Measurements from ENCODE around the gene GRHL3.

The GRHL3 gene

DNA sequence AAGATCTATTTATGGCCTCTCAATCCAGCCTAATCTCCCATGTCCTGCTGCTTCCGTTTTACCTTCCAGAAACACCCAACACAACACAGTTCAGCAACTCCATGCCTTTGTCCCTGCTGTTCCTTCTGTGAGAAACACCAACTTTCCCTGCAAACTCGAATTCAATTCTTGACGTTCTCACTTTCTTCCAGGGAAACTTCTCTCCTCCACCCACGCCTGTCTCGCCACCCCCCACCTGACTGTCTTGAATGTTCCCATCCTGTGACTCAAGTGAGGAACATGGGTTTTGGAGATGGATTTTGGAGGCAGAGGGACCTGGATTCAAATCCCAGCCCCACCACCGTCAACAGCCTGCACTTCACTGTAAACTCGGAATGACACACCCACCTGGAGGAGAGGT lies 44.8 kb downstream of the GRHL3 start:
- H3K4me1 ChIP-seq (ENCODE audit: insufficient read depth, low read length): peaks cover 13% of the 10 kb centered on the region

DNA sequence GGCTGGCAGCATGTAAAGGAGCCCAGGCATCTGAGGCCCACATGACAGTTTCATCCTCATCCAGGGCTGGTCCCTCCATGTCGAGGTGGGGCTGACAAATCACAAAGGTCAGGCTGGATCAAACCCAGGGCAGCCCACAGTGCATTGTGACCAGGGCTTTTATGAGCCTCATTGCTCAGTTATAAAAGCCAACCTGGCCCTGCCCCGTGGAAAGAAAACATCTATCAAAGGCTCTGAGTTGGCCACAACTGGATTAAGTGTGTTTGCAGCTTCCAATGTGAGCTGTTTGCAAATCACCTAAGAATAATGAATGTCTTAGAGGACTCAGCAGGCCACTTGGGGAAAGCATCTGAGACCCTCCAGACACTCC lies 45.4 kb downstream of the GRHL3 start:
- H3K4me3 ChIP-seq (ENCODE audit: low read length): no peak overlapping the region
- H3K4me1 ChIP-seq (ENCODE audit: insufficient read depth, low read length): peaks cover 13% of the 10 kb centered on the region
- H2AFZ ChIP-seq (ENCODE audit: low read depth, low read length): no peak overlapping the region
- no peaks in the 10 kb centered on the region for H3K27me3 ChIP-seq (ENCODE audit: insufficient read depth, low read length)
- no peaks in the 10 kb centered on the region for H3K9me3 ChIP-seq (ENCODE audit: low read length)
- H3K36me3 ChIP-seq (ENCODE audit: insufficient read depth, low read length): no peaks in the 10 kb centered on the region

More for the DNA sequence above, 44.8 kb downstream of the GRHL3 start:
- no peaks in the 10 kb centered on the region for H3K36me3 ChIP-seq (ENCODE audit: insufficient read depth, low read length)
- H3K4me3 ChIP-seq (ENCODE audit: low read length): no peak overlapping the region
- no peaks in the 10 kb centered on the region for H3K9me3 ChIP-seq (ENCODE audit: low read length)
- no peak overlapping the region for H2AFZ ChIP-seq (ENCODE audit: low read depth, low read length)
- no peaks in the 10 kb centered on the region for H3K27me3 ChIP-seq (ENCODE audit: insufficient read depth, low read length)

DNA sequence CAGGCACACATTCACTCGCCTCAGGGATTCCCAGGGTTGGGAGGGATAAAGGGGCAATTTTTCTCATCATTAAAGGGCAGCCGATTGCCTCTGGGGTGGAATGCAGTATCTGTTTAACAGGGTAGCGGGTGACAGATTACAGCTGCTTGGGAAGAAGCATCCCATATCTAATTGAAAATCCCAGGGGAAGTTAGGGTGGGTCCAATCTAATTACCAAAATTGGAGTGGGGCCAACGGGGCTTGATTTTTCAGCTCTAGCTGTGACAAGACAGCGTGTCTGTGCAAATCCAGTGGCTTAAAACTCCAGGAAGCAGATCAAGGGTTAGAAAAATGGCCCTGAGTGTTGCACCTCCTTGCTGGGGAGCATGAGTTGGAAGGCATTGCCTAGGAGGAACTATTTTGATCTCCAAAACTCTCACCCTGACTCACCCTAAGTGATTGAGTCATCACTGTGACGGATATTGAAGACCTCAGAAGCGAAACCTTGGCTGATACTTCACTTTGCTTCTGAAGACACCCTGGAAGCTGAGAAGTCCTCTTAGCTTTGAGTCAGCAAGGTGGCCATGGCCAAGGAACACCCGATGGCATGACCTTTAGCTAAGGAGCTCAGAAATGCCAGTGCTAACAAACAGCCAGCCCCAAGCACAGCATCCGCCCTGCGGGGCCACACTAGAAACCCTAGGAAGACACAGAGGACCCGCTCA lies 46.0 kb downstream of the GRHL3 start:
- Histone ChIP-seq H3K36me3 (ENCODE audit: insufficient read depth, low read length) (no peaks in the 10 kb centered on the region), H2AFZ (ENCODE audit: low read depth, low read length) (no peak overlapping the region)

DNA sequence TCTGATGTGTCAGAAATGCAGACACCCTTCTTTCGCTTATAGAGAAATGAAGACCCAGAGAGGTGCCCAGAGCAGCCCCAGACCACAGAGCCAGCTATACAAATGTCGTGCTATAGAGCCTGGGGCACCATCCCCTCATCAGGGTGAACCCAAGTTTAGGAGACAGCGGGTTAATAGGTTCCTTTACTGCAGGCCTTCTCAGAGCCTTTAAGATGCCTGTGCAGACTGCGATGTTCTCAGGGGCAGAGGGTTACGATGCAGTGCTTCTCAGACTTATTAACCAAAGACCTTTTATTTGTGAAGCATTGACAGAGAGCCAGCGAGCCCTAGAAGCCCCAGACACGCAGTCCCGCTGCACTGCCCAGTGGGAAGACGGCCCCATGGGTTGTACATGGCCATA lies 47.5 kb downstream of the GRHL3 start:
- H3K4me1 ChIP-seq (ENCODE audit: insufficient read depth, low read length): peaks cover 13% of the 10 kb centered on the region
- no peak overlapping the region for H3K4me3 ChIP-seq (ENCODE audit: low read length)
- H3K36me3 ChIP-seq (ENCODE audit: insufficient read depth, low read length): no peaks in the 10 kb centered on the region
- H2AFZ ChIP-seq (ENCODE audit: low read depth, low read length): no peak overlapping the region
- no peaks in the 10 kb centered on the region for H3K9me3 ChIP-seq (ENCODE audit: low read length)
- H3K27me3 ChIP-seq (ENCODE audit: insufficient read depth, low read length): no peaks in the 10 kb centered on the region

More for the DNA sequence above, 46.0 kb downstream of the GRHL3 start:
- no peaks in the 10 kb centered on the region for H3K9me3 ChIP-seq (ENCODE audit: low read length)
- peaks cover 13% of the 10 kb centered on the region for H3K4me1 ChIP-seq (ENCODE audit: insufficient read depth, low read length)
- no peaks in the 10 kb centered on the region for H3K27me3 ChIP-seq (ENCODE audit: insufficient read depth, low read length)
- H3K4me3 ChIP-seq (ENCODE audit: low read length): no peak overlapping the region

DNA sequence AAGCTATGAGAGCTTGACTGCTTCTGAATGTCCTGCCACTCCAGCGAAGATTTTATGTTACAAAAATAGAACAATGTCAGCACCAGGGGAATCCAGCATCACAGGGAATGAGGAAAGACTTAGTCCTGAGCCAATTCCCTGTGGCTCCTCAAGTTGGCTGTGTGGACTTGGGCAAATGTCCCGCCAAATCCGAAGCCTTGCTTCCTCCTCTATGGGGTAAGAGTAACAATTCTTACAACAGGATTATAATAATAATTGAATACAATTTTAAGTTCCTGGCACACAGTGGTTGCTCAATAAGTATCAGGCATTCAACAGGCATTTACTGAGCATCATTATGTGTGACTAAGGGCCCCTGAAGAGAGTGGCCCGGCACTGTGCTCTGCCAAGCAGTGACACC lies 50.0 kb downstream of the GRHL3 start:
- no peak overlapping the region for H2AFZ ChIP-seq (ENCODE audit: low read depth, low read length)
- H3K4me1 ChIP-seq (ENCODE audit: insufficient read depth, low read length): peaks cover 10% of the 10 kb centered on the region
- H3K9me3 ChIP-seq (ENCODE audit: low read length): no peaks in the 10 kb centered on the region
- H3K4me3 ChIP-seq (ENCODE audit: low read length): no peak overlapping the region
- no peaks in the 10 kb centered on the region for H3K36me3 ChIP-seq (ENCODE audit: insufficient read depth, low read length)
- no peaks in the 10 kb centered on the region for H3K27me3 ChIP-seq (ENCODE audit: insufficient read depth, low read length)

DNA sequence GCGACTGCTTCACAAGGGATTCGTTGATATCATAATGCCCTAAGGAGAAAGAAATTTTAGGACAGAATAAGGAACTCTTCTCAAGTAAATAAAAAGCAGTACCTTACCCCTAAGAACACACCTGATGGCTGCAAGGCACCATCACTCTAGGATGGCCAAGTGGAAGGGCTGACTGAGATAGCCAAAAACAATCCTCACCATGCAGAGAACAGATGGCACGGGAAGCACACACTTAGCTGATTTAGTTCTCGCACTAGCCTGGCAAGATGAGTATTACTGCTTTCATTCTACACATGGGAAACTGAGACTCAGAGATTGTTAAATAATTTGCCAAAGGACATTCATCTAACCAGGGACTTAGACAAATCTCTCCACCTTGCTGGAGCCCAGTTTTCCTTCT lies 50.6 kb downstream of the GRHL3 start:
- Histone ChIP-seq H3K36me3 (ENCODE audit: insufficient read depth, low read length) (no peaks in the 10 kb centered on the region), H3K4me1 (ENCODE audit: insufficient read depth, low read length) (peaks cover 4% of the 10 kb centered on the region), H3K27me3 (ENCODE audit: insufficient read depth, low read length) (no peaks in the 10 kb centered on the region), H2AFZ (ENCODE audit: low read depth, low read length) (no peak overlapping the region), H3K4me3 (ENCODE audit: low read length) (no peak overlapping the region), H3K9me3 (ENCODE audit: low read length) (no peaks in the 10 kb centered on the region)

DNA sequence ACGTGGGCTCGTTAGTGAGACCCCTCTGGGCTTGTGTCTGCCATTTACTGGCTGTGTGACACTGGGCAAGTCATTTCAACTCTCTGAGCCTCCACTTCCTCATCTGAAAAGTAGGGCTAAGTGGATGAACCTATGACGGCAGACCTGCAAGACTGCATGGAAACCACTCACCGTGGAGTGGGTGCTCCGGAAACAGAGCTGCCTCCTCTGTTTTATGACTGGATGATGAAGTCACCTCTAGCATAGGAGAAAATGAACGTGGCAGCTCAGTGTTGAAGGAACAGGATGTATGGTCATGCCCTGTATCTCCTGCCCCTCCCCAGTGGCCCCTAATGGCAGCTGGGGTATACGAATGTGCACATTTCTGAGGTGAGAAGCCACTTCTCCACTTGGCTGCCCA lies 53.9 kb downstream of the GRHL3 start:
- Histone ChIP-seq H2AFZ (ENCODE audit: low read depth, low read length) (no peak overlapping the region), H3K27me3 (ENCODE audit: insufficient read depth, low read length) (no peaks in the 10 kb centered on the region), H3K9me3 (ENCODE audit: low read length) (no peaks in the 10 kb centered on the region), H3K36me3 (ENCODE audit: insufficient read depth, low read length) (no peaks in the 10 kb centered on the region), H3K4me1 (ENCODE audit: insufficient read depth, low read length) (peaks cover 4% of the 10 kb centered on the region), H3K4me3 (ENCODE audit: low read length) (no peak overlapping the region)

DNA sequence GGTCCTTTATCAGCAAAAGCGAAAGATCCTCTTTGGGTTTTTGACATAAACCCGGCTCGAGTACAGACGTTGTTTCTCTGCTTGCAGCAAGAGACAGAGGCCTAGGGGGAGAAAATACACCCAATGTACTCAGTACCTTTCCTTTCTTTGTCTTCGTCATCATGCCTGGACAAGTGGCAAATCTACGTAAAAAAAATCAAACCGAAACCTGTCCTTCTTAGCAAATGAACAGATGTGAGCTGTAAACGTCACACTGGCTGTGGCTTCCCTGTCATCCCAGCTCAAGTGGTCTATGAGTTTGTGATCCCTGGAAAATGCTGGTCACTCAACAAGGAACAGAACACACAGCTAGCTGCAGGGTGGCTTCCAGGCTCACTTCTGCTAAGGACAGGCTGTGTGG lies 54.6 kb downstream of the GRHL3 start:
- H3K27me3 ChIP-seq (ENCODE audit: insufficient read depth, low read length): no peaks in the 10 kb centered on the region
- no peaks in the 10 kb centered on the region for H3K9me3 ChIP-seq (ENCODE audit: low read length)
- peaks cover 4% of the 10 kb centered on the region for H3K4me1 ChIP-seq (ENCODE audit: insufficient read depth, low read length)
- no peaks in the 10 kb centered on the region for H3K36me3 ChIP-seq (ENCODE audit: insufficient read depth, low read length)
- no peak overlapping the region for H3K4me3 ChIP-seq (ENCODE audit: low read length)
- no peak overlapping the region for H2AFZ ChIP-seq (ENCODE audit: low read depth, low read length)

DNA sequence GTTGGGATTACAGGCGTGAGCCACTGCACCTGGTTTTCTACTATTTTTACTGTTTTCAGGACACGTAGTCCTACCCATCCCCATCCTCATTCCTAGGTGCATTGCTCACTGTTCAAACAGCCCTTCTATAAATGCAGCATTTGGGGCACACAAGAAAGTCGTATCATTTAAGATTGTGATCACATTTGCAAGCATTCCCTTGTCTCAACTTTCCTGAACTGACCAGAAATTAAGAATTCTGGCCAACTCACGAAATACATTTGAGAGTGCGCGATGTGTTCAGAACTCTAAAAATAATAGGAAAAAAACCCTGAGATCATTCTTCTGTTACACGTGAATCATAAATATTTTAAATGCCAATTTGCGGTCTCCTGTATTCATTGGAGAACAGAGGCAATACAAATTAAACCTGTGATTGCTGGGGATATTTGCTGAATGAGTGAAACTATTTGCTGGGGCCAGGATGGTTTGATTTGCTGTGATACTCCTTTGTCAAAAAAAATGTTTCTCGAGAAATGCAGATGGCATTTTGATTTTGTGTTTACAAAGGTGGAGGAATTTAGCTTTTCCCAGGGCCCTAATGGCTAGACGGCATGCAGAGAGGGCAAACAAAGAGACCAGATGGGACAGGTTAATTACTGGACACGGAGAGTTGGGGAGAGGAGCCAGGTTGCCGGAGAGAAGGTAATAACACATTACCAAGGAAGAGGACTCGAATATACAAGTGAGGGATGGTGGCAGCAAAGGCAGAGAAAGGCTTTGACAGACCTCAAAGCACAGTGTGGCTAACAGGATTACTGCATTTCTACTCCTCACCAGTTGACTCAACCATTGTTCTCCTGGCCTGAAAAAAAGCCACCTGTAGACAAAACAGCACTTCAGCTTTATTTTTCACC lies 56.0 kb downstream of the GRHL3 start:
- Histone ChIP-seq H3K27me3 (ENCODE audit: insufficient read depth, low read length) (no peaks in the 10 kb centered on the region), H3K4me1 (ENCODE audit: insufficient read depth, low read length) (peaks cover 4% of the 10 kb centered on the region), H3K36me3 (ENCODE audit: insufficient read depth, low read length) (no peaks in the 10 kb centered on the region), H3K9me3 (ENCODE audit: low read length) (no peaks in the 10 kb centered on the region), H2AFZ (ENCODE audit: low read depth, low read length) (no peak overlapping the region), H3K4me3 (ENCODE audit: low read length) (no peak overlapping the region)

DNA sequence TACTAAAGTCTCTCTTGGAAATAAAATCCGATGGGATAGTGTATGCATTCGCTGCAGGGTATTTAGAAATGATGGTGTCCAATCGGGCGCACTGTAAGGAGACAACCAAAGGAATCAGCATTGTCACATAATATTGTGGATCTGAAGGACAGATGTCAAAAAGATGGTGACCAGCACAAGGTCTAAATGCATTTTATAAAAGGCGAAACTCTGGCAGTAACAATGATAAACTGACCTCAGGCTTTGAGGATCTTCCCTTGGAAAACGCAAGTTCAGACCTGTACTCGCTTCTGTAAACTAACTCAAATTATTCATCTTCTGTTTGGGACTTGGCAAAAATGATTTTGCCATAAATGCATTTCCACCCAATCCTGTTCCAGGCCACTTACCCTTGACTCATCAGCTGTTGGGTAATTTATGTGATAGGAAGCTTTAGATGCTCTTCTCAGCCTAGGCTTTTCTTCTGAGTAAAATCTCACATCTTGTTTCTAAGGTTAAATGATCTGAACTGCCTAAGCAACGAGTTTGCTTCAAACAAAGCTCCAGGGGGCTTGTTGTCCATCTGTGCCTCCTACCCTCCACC lies 60.7 kb downstream of the GRHL3 start:
- no peaks in the 10 kb centered on the region for H3K36me3 ChIP-seq (ENCODE audit: insufficient read depth, low read length)
- no peaks in the 10 kb centered on the region for H3K9me3 ChIP-seq (ENCODE audit: low read length)
- peaks cover 3% of the 10 kb centered on the region for H3K27me3 ChIP-seq (ENCODE audit: insufficient read depth, low read length)
- peaks cover 4% of the 10 kb centered on the region for H3K4me1 ChIP-seq (ENCODE audit: insufficient read depth, low read length)
- H3K4me3 ChIP-seq (ENCODE audit: low read length): no peak overlapping the region
- no peak overlapping the region for H2AFZ ChIP-seq (ENCODE audit: low read depth, low read length)

DNA sequence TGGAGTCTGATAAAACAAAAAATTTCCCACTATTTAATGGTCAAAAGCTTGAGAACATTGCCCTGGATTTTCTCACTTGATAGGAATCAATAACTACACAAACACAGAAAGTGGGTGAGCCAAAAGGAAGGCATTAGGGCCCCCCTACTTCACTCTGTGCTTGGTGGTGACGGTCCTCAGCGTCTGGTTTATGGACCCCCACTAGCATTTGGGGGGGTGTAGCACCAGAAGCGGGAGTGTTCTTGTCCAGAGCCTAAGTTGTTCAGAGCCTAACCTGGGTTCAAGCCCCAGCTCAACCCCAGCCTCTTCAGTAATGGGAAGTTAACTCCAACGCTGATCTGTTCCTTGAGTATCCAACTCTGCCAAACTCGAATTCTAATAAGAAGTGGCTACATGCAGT lies 61.4 kb downstream of the GRHL3 start:
- no peak overlapping the region for H2AFZ ChIP-seq (ENCODE audit: low read depth, low read length)
- peaks cover 3% of the 10 kb centered on the region for H3K27me3 ChIP-seq (ENCODE audit: insufficient read depth, low read length)
- no peaks in the 10 kb centered on the region for H3K9me3 ChIP-seq (ENCODE audit: low read length)
- H3K4me3 ChIP-seq (ENCODE audit: low read length): no peak overlapping the region
- peaks cover under 1% of the 10 kb centered on the region for H3K4me1 ChIP-seq (ENCODE audit: insufficient read depth, low read length)
- no peaks in the 10 kb centered on the region for H3K36me3 ChIP-seq (ENCODE audit: insufficient read depth, low read length)

DNA sequence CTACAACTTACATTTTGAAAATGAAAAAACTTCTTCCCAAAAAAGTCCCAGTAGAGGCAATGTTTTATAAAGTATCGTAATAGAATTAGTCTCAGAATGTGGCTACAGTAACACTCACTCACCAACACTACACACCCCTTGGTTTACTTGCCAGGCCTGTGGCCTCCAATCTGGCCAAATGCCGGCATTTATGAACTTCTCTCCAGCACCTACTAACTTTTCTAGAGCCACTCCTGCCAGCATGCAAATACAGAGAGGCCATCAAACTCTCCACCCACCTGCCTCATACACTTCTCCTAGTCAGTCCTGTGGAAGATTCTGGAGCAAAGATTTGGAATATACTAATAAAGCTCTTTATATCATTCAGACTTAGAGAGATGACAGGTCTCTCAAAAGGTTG lies 62.1 kb downstream of the GRHL3 start:
- Histone ChIP-seq H3K9me3 (ENCODE audit: low read length) (no peaks in the 10 kb centered on the region), H2AFZ (ENCODE audit: low read depth, low read length) (no peak overlapping the region), H3K4me1 (ENCODE audit: insufficient read depth, low read length) (no peaks in the 10 kb centered on the region), H3K36me3 (ENCODE audit: insufficient read depth, low read length) (no peaks in the 10 kb centered on the region), H3K4me3 (ENCODE audit: low read length) (no peak overlapping the region), H3K27me3 (ENCODE audit: insufficient read depth, low read length) (peaks cover 3% of the 10 kb centered on the region)

DNA sequence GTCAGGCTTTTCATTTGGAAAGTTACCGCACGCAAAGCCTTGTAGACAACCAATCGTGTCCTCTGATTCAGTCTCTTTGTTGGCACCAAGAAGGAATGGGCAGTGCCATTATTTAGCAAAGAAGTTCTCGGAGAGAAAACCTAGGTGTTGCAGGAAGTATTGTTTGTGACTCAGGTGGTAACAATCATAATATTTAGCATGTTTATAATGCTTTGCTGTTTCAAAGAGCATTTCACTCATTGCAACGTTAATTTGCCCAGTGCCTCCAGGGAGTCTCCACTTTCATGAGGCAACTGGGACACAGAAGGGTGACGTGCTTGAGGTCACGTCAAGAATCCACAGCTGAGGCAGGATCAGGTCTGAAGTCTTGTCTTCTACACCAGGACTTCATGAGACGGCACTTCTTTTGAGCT lies 63.0 kb downstream of the GRHL3 start:
- peaks cover 3% of the 10 kb centered on the region for H3K27me3 ChIP-seq (ENCODE audit: insufficient read depth, low read length)

More for the DNA sequence above, 63.0 kb downstream of the GRHL3 start:
- no peak overlapping the region for H2AFZ ChIP-seq (ENCODE audit: low read depth, low read length)
- no peak overlapping the region for H3K4me3 ChIP-seq (ENCODE audit: low read length)
- H3K36me3 ChIP-seq (ENCODE audit: insufficient read depth, low read length): no peaks in the 10 kb centered on the region
- H3K9me3 ChIP-seq (ENCODE audit: low read length): peaks cover 2% of the 10 kb centered on the region
- no peaks in the 10 kb centered on the region for H3K4me1 ChIP-seq (ENCODE audit: insufficient read depth, low read length)

Data from neuron (in vitro differentiated cells).